HG02623 (cell line): Measurements from ENCODE around the gene LRPAP1.
"Not testable (repeated sequence)": the region's sequence is repeated elsewhere in the genome, so short reads cannot be mapped to it uniquely, and the experiment has no call there.

Experiments
- ATAC-seq: cut with Tn5 transposase; IDR thresholded peaks from one replicate; pipeline ENCODE4 v1.9.1; 2021; ENCODE audit warnings: moderate library complexity; ENCODE audit not compliant: unreplicated experiment

The LRPAP1 gene

GRCh38 chr4:3562127-3562526 is 29.9 kb upstream of the LRPAP1 start:
- ATAC-seq: not testable (repeated sequence)

DNA sequence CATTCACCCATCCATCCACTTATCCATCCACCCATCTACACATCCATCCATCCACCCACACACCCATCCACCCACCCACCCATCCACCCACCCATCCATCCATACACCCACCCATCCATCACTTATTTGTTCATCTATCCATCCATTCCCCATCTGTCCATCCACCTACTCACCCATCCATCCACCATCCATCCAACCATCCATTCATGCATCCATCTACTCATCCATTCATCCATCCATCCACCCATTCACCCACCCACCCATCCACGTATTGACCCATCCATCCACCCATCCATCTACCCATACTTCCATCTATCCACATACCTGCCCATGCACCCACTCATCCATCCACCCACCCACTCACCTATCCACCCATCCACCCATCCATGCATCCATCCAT is 28.2 kb upstream of the LRPAP1 start:
- ATAC-seq: not testable (repeated sequence)

- not testable (repeated sequence) for ATAC-seq
These were observed 27.4 kb upstream of the LRPAP1 start for GRCh38 chr4:3559381-3560290.

DNA sequence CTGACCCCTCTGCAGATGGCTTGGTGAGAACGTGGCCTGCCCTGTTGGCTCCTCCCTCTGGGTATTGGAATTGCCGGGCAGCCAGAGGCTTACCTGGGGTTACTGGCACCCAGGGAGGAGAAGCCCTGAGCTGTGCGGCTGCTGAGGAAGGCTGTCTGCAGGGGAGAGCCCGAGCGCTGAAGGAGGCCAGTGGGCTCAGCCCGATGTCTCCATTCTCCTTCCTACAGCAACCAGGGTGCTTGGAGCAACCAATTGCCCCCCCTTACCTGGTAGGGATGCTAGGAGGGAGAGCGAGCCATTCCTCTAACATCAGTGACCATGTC is 26.3 kb upstream of the LRPAP1 start:
- not testable (repeated sequence) for ATAC-seq

DNA sequence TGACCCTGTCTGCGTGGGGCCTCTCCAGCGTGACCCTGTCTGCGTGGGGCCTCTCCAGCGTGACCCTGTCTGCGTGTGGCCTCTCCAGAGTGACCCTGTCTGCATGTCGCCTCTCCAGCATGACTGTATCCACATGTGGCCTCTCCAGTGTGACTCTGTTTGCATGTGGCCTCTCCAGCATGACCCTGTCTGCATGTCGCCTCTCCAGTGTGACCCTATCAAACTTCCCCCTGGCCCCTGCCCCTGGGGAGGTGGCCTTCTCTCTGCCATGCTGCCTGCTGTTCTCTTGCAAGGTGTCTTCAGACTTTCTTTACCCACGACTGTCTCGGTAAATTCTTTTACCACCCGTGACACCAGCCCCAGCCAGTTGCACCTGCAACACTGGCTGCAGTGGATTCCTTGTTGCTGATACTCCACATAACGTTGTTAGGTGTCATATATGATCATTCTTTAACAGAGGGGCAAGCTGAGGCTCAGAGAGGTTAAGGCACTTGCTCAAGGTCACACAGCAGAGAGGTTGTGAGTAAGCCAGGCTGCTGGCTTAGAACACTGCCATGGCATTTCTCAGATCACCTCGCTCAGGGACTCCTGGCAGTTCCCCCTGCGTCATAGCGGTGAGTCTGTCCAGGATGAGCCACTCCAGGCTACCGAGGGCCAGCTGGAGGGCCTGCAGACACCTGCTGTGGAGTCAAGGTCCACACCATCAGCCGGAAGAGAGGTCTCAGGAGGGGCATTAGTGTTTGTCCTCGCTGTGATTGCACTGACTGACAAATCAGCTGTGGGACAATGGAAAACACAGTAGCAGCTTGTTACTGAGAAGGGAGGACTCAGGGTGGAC is 25.7 kb upstream of the LRPAP1 start:
- ATAC-seq: not testable (repeated sequence)

DNA sequence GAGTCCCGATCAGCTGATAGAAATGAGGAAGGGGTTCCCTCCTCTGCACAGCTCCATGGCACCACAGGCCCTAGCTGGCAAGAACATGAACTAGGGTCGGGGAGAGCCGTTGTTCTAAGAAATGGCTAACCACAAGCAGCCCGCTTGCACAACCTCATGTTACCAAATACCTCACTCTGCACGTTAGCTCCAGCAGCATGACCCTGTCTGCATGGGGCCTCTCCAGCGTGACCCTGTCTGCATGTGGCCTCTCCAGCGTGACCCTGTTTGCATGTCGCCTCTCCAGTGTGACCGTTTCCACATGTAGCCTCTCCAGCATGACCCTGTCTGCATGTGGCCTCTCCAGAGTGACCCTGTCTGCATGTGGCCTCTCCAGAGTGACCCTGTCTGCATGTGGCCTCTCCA is 24.9 kb upstream of the LRPAP1 start:
- not testable (repeated sequence) for ATAC-seq

DNA sequence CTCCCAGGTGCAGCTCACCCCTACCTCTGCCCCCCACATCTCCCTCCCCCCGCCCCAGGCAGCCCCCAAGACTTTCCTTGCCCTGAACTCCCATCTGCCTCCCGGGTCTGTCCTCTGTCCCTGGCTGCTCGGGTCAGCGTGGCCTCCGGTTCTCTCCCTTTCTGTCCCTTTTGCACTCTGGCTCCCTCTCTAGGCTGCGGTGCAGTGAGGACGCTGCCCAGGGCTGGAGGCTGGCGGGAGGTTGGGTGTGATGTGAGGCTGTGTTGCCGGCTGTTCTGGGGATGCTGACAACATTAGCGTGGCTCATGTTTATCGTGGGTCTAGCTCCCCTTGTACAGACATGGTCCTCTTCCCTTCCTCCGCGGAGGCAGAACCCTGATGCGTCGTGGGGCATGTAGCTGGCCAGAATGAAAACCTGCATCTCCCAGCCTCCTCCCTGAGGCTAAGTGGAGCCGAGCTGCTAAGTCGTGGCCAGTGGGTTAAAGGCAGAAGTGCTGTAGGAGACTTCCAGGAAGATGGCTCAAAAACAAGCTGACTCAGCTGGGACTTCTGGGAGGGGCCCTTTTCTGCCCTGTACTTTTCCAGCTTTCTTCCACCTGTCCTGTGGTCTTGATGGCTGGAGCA is 24.1 kb upstream of the LRPAP1 start:
- not testable (repeated sequence) for ATAC-seq

- ATAC-seq: not testable (repeated sequence)
These were observed 23.3 kb upstream of the LRPAP1 start for GRCh38 chr4:3555459-3556070.

GRCh38 chr4:3551366-3551765 is 19.1 kb upstream of the LRPAP1 start:
- not testable (repeated sequence) for ATAC-seq

DNA sequence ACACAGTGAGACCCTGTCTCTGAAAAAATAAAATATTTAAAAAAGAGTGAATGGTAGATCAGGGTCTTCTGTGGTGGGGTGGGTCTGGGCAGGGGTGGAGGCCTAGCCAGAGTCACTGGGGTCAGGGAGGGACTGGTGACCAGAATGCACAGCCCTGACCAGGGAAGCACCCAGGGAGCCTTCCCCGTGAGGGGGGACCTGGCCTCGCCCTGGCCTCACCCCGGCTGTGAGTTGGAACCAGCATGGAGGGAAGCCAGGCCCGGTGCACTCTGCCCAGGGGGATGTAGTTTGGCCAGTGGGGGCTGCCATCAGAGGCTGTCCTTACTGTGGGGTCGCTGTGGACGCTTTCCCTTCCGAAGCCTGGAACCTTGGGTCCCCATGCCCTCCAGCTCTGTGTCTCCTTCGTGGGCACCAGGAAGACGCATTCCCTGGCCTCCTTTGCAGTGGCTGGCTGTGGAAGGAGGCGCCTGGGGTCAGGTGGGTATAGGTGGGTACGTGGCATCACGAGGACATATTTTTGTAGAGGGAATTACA is 18.6 kb upstream of the LRPAP1 start:
- not testable (repeated sequence) for ATAC-seq

DNA sequence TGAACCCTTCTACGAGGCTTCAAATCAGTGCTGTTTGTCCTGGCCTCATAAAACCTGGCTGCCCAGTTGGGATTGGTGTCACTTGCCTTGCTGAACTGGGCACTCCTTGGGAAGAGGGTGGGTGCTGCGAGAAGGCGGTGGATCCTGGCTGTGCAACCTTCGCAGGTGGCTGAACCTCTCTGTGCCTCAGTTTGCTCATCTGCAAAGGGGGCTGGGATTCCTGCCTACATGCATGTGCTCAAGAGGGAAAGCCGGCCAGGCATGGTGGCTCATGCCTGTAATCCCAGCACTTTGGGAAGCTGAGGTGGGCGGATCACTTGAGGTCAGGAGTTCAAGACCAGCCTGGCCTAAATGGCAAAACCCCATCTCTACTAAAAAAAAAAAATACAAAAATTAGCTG is 17.8 kb upstream of the LRPAP1 start:
- not testable (repeated sequence) for ATAC-seq

DNA sequence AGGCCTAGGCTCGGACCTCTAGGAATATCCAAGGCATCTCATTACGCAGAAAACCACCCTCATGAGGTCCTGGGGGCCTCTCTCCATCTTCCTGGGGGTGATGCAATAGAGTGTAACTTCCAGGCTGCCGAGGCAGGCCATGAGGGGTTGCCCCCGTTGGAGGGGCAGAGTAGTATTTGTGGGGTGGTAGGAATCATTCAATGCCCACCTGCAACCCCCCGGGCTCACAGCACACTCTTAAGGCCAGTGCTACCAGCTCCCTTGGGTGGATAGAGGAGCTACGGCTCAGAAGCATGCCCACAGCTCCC is 17.4 kb upstream of the LRPAP1 start:
- ATAC-seq: not testable (repeated sequence)

GRCh38 chr4:3548991-3549693 is 16.9 kb upstream of the LRPAP1 start:
- ATAC-seq: not testable (repeated sequence)

DNA sequence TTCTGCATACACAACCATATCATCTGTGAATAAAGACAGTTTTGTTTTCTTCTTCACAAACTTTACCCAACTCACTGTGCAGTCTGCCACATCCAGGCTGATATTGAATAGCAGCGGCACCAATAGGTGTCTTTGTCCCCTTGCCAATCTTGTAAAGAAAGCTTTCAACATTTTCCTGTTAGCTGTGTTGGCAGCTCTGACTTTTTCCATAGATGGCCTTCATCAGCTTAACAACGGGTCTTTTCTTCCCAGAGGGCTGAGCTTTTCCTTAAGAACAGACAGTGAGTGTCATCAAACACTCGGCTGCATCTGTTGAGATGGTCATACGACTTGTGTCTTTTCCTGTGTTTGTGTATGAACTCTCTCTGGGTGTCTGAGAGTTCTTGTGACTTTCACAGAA is 14.5 kb upstream of the LRPAP1 start:
- ATAC-seq: not testable (repeated sequence)

DNA sequence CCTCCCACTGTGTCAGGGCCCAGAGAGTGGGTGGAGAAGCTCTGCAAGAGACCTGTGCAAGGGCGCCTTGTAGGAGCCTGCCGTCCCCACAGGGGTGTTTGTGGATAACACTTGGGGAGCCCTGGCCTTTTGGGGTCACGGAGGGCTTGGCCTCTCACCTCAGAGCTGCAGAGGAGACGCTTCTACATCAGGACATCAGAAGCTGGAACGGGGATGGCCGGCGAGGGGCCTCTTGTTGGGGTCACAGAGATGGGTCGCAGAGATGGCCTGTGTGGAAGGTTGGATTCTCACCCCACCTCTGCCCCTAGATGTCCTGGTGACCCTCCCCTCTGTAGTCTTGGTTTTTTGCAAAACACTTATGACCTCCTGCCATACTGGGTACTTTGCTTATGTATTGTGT is 13.1 kb upstream of the LRPAP1 start:
- ATAC-seq: not testable (repeated sequence)

DNA sequence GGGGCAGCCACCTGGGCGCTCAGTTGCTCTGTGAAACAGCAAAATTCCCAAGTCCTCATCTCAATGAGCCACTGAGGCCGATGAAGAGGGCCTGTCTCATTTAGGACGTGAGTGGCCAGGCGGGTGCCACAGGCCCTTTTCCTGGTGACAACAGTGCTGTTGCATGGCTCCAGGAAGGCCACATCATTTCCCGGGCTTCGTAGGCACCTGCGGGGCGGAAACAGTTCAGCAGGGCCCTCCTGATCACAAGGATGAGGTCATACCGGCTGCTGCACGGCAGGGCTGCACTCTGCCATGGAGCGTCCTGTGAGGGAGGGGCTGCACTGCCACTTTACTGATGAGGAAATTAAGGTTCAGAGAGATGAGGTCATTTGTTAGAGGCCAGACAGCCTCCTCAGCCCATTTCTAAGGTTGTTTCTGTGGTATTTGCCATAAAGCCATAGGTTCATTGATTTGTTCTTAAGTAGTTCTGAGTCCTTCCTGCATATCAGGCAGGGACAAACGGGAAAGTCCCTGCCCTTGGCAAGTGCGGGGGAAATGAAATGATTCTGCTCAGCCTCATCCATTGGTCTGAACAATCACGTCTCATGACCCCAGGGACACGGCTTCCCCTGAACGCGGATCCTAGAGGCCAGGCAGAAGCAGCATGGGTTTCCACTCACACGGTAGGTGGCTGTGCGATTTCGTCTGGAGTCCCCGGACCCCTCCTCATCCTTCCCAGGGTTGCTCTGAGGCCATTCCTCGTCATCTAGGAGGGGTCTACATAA is 12.2 kb upstream of the LRPAP1 start:
- ATAC-seq: not testable (repeated sequence)

DNA sequence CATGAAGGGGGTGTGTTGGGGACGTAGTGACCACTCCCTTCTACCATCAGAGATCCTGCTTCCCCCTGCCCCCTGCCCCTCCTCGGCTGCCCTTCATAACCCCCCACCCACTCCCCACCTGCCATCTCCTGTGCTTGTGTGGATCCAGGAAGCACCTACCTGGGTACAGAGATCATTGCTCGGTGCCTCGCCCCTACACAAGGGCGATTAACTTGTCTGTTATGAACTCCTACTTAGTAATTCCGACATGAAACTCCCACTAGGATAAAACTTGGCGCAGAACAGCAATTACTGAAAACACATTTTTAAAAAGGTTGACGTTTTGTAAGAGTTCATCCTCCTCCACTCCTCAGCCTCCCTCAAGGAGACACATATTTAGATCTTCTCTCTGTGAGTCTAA is 11.2 kb upstream of the LRPAP1 start:
- not testable (repeated sequence) for ATAC-seq

GRCh38 chr4:3538906-3539305 is 6.7 kb upstream of the LRPAP1 start:
- ATAC-seq: not testable (repeated sequence)

DNA sequence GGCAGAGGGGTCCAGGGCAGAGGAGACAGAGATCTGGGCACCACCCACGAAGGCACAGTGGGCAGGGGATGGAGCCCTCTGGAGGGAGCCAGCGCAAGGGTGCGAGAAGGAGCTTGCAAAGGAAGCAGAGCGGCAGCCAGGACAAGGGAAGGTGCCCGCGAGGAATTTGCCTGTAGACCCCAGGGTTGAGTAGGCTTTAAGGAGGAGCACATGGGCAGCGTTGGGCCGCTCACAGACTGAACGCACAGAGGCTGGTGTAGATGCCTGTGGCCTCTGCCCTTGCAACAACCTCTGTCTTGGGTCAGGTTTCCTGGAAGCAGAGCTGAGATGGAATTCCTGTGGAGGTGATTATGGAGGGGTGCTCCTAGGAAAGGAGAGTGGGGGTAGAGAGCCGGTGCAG is 3.6 kb upstream of the LRPAP1 start:
- not testable (repeated sequence) for ATAC-seq
